Activated T-cell treated with anti-CD3 and anti-CD28 coated beads, Interleukin-2, amount 50 U/mL, for 72 hours (primary cell): ENCODE results near the gene YIPF7. TPM values are rescaled to one million over a fixed set of nuclear protein-coding genes. Genes with fewer than 3 reads are reported as not detected.

Experiments used
- ATAC-seq, 2 donors: fragments of 150-1000 bp; cut with Tn5 transposase; replicated peaks in 1 of 2; 2 replicates each; pipeline ENCODE4 v1.10.0; 2021; ENCODE audit warnings: moderate library complexity in 2 of 2, mild to moderate bottlenecking in 1 of 2
- DNase-seq, 2 donors: peaks; one replicate each; pipeline ENCODE4 v3.0.0; 2021 to 2022; ENCODE audit warnings: mixed read lengths in 1 of 2
- H3K27ac Mint-ChIP-seq: one replicate; pipeline ENCODE4 v1.8.0; 2022; ENCODE audit warnings: mild to moderate bottlenecking, moderate library complexity, mixed read lengths
- H3K27me3 Mint-ChIP-seq: one replicate; pipeline ENCODE4 v1.8.0; 2022; ENCODE audit warnings: low read depth, mixed read lengths
- H3K36me3 Mint-ChIP-seq, 2 donors: one replicate each; pipeline ENCODE4 v1.8.0; 2022; ENCODE audit warnings: mixed read lengths in 2 of 2, mild to moderate bottlenecking in 1 of 2; ENCODE audit not compliant: insufficient read depth in 2 of 2
- H3K4me1 Mint-ChIP-seq: one replicate; pipeline ENCODE4 v1.8.0; 2022; ENCODE audit warnings: low read depth, mixed read lengths
- H3K4me3 Mint-ChIP-seq, 2 donors: one replicate each; pipeline ENCODE4 v1.8.0; 2022; ENCODE audit warnings: mild to moderate bottlenecking in 2 of 2, mixed read lengths in 2 of 2, moderate library complexity in 2 of 2
- H3K9me3 Mint-ChIP-seq, 2 donors: one replicate each; pipeline ENCODE4 v1.8.0; 2022; ENCODE audit warnings: mixed read lengths in 2 of 2
- total RNA-seq, 2 donors: library from RNA; stranded (reverse); gene quantifications; one replicate each; pipeline ENCODE4 v1.2.3, GENCODE V29; 2022

YIPF7 gene
- total RNA-seq, result not detected

- H3K27me3 Mint-ChIP-seq, result peaks cover 16% of the 10 kb centered on the region
- no peaks in the 10 kb centered on the region for H3K9me3 Mint-ChIP-seq
- H3K4me1 Mint-ChIP-seq, result no peaks in the 10 kb centered on the region
- H3K4me3 Mint-ChIP-seq, result no peak within 1 kb of the TSS
- no peaks in the 10 kb centered on the region for H3K36me3 Mint-ChIP-seq
- ATAC-seq, result no peak
- H3K27ac Mint-ChIP-seq, result no peak within 1 kb of the TSS
- DNase-seq, result no peak
Measured at GRCh38 chr4:44651425-44651824, at the start of gene YIPF7. Gene YIPF7, minus strand, starts transcription at chr4:44651625. Its CDS starts 1,525 bp downstream, at chr4:44650100.

GRCh38 chr4:44701037-44701436, 49.6 kb upstream of the YIPF7 start:
- H3K9me3 Mint-ChIP-seq, result no peaks in the 10 kb centered on the region
- H3K36me3 Mint-ChIP-seq, result peaks cover 2 to 15% of the 10 kb centered on the region in 2 donors
- H3K27ac Mint-ChIP-seq, result no peak overlapping the region
- H3K4me1 Mint-ChIP-seq, result no peaks in the 10 kb centered on the region
- ATAC-seq (no peak), DNase-seq (no peak)
- no peaks in the 10 kb centered on the region for H3K27me3 Mint-ChIP-seq
- H3K4me3 Mint-ChIP-seq, result no peak overlapping the region

- Mint-ChIP-seq H3K27me3 (no peaks in the 10 kb centered on the region), H3K4me3 (no peak overlapping the region), H3K9me3 (no peaks in the 10 kb centered on the region), H3K4me1 (no peaks in the 10 kb centered on the region), H3K27ac (peak overlapping the region; percentile 11), H3K36me3 (peaks cover 2 to 17% of the 10 kb centered on the region in 2 donors)
- ATAC-seq (no peak), DNase-seq (no peak)
Measured at GRCh38 chr4:44700427-44700826, 49.0 kb upstream of the YIPF7 start.

GRCh38 chr4:44684648-44685047, 33.2 kb upstream of the YIPF7 start:
- Mint-ChIP-seq H3K27ac (peak overlapping the region; percentile 1), H3K36me3 (peaks cover 5 to 37% of the 10 kb centered on the region in 2 donors), H3K4me1 (peaks cover 33% of the 10 kb centered on the region), H3K27me3 (no peaks in the 10 kb centered on the region), H3K4me3 (no peak overlapping the region), H3K9me3 (no peaks in the 10 kb centered on the region)
- ATAC-seq, result no peak
- no peak for DNase-seq

DNA sequence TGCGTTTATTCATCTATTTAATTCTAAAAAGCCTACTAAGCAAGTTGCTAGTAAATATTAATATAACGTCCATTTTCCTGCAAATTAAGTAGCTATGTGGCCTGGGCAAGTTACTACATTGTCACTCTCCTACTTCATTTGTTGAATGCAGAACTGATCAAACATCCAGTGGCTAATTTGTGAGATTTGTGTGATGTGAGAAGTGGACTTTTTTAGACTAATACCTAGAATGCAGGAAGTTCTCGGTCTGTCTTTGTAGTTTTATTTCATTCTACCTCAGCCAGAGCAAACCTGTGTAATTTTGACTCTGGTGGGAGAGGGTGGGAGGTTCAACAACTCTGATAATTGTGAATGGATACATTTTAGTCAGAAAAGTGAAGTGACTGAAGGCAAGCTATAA, 27.6 kb upstream of the YIPF7 start:
- Mint-ChIP-seq H3K27ac (peak overlapping the region; percentile 98), H3K4me3 (peak overlapping the region; percentile 89 to 95), H3K4me1 (peaks cover 20% of the 10 kb centered on the region), H3K27me3 (no peaks in the 10 kb centered on the region), H3K9me3 (no peaks in the 10 kb centered on the region), H3K36me3 (peaks cover 2 to 13% of the 10 kb centered on the region in 2 donors)
- peak; percentile 12 to 13 for ATAC-seq
- peak in 1 of 2 donors; percentile 2 for DNase-seq

GRCh38 chr4:44678094-44679041, 26.9 kb upstream of the YIPF7 start, which contains the start of gene GUF1:
Gene GUF1, plus strand, starts transcription at chr4:44678420. Its CDS starts 203 bp downstream, at chr4:44678623.
- peaks cover 20% of the 10 kb centered on the region for H3K4me1 Mint-ChIP-seq
- no peaks in the 10 kb centered on the region for H3K27me3 Mint-ChIP-seq
- peaks cover 1 to 11% of the 10 kb centered on the region in 2 donors for H3K36me3 Mint-ChIP-seq
- H3K4me3 Mint-ChIP-seq, result peak within 1 kb of the TSS; percentile 89 to 95
- peak within 1 kb of the TSS; percentile 98 for H3K27ac Mint-ChIP-seq
- ATAC-seq (peak; percentile 94), DNase-seq (peak; percentile 89)
- no peaks in the 10 kb centered on the region for H3K9me3 Mint-ChIP-seq

DNA sequence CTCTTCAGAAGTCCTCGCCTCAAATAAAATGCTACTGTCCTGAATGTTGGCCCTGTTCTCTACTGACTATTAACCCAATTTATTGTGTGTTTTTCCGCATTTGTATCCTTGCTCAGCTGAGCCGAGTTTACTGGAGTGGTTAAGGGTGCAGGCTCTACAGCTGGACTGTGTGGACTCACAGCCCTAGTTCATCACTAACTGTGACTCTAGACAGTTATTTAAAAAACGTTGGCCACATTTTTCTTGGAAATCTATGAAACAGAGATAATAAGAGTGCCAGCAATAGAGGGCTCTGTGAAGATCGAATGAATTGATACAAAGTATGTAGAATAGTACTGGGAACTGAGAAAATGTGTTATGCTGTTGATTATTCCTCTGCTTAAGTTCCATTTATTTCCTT, 23.9 kb upstream of the YIPF7 start:
- Mint-ChIP-seq H3K27me3 (peaks cover 4% of the 10 kb centered on the region), H3K36me3 (peaks cover 0 to 3% of the 10 kb centered on the region in 2 donors), H3K9me3 (no peaks in the 10 kb centered on the region), H3K27ac (no peak overlapping the region), H3K4me1 (no peaks in the 10 kb centered on the region), H3K4me3 (no peak overlapping the region)
- DNase-seq (no peak), ATAC-seq (no peak)

DNA sequence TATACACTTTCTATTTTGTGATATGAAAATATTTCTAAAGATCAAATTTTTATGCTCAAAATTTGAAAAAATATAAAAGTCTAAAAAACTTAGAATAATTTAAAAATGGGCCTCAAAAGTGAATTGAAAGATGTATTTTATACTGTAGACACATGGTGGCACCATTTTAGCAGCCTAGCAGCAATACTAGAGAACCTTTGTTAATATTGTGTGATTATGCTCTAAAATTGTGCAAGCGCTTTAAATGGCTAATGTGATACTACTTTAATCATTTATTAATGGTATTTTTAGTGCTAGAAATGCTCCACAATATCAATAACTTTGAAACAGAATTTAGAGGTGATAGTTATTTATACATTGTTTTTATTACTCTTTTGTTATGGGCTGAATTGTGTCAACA, 23.0 kb upstream of the YIPF7 start:
- Mint-ChIP-seq H3K27me3 (peaks cover 10% of the 10 kb centered on the region), H3K9me3 (no peaks in the 10 kb centered on the region), H3K4me1 (no peaks in the 10 kb centered on the region), H3K4me3 (no peak overlapping the region), H3K27ac (no peak overlapping the region), H3K36me3 (peaks cover 0 to 3% of the 10 kb centered on the region in 2 donors)
- ATAC-seq (no peak), DNase-seq (no peak)

DNA sequence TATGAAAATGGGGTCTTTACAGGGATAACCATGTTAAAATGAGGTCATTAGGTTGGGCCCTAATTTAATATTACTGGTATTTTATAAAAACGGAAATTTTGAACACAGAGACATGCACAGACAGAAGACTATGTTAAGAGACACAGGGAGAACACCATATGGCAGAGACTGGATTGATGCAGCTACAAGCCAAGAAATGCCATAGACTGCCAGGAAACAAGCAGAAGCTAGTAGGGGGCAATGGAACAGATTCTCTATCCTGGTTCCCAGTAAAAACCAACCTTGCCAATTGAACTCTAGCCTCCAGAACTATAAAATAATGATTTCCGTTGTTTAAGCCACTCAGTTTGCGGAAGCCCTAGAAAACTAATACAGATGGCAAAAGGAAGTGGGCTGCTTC, 20.2 kb upstream of the YIPF7 start:
- no peak for ATAC-seq
- H3K4me3 Mint-ChIP-seq, result no peak overlapping the region
- H3K27ac Mint-ChIP-seq, result no peak overlapping the region
- no peaks in the 10 kb centered on the region for H3K36me3 Mint-ChIP-seq
- H3K27me3 Mint-ChIP-seq, result peaks cover 17% of the 10 kb centered on the region
- DNase-seq, result no peak
- no peaks in the 10 kb centered on the region for H3K9me3 Mint-ChIP-seq
- H3K4me1 Mint-ChIP-seq, result no peaks in the 10 kb centered on the region

- no peak overlapping the region for H3K27ac Mint-ChIP-seq
- H3K4me1 Mint-ChIP-seq, result no peaks in the 10 kb centered on the region
- no peak overlapping the region for H3K4me3 Mint-ChIP-seq
- H3K9me3 Mint-ChIP-seq, result no peaks in the 10 kb centered on the region
- H3K27me3 Mint-ChIP-seq, result peaks cover 17% of the 10 kb centered on the region
- no peak for ATAC-seq
- no peaks in the 10 kb centered on the region for H3K36me3 Mint-ChIP-seq
- DNase-seq, result no peak
Measured at GRCh38 chr4:44670506-44671199, 19.2 kb upstream of the YIPF7 start.

GRCh38 chr4:44668526-44668925, 17.1 kb upstream of the YIPF7 start:
- no peak overlapping the region for H3K27ac Mint-ChIP-seq
- DNase-seq (no peak), ATAC-seq (no peak)
- peaks cover 17% of the 10 kb centered on the region for H3K27me3 Mint-ChIP-seq
- no peaks in the 10 kb centered on the region for H3K36me3 Mint-ChIP-seq
- no peaks in the 10 kb centered on the region for H3K4me1 Mint-ChIP-seq
- no peak overlapping the region for H3K4me3 Mint-ChIP-seq
- H3K9me3 Mint-ChIP-seq, result no peaks in the 10 kb centered on the region

DNA sequence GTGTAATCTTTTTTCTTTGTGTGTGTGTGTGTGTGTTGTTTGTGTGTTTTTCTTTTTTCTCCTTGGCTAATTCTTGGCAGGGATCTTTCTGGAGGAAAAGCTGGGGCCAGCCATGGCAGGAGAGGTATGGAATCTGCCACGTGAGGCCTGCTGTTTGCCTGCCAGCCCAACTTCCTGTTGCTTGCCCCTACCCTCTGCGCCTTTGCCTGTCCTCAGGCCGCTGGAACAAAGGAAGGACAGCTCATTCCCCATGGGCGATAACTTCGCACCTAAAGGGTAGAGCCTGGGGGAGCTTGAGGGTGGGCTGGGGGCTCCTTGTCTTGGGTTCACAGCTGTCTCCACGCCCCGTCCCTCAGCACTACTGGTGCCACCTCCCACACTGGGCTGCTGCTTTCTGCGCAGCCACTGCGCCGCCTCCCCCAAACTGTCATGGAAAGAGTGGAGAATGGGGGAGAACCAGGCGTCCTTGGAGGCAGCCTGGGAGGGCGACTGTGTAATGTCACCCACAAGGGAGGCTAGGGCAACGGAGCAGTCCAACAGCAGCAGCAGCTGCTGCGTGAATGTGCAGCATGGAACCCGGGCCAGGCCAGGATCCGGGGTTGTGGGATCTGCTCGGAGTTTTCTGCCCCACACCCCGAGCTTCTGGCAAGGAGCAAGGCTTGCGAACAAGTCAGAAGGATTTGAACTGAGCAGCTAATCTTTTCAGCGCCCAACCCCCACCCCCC, 12.3 kb upstream of the YIPF7 start:
- Mint-ChIP-seq H3K27ac (no peak overlapping the region), H3K27me3 (peaks cover 13% of the 10 kb centered on the region), H3K4me1 (no peaks in the 10 kb centered on the region), H3K4me3 (no peak overlapping the region), H3K9me3 (no peaks in the 10 kb centered on the region), H3K36me3 (no peaks in the 10 kb centered on the region)
- DNase-seq, result no peak
- no peak for ATAC-seq

GRCh38 chr4:44662623-44663005, 11.2 kb upstream of the YIPF7 start:
- Mint-ChIP-seq H3K4me3 (no peak overlapping the region), H3K27ac (no peak overlapping the region), H3K36me3 (no peaks in the 10 kb centered on the region), H3K4me1 (no peaks in the 10 kb centered on the region), H3K9me3 (no peaks in the 10 kb centered on the region), H3K27me3 (peaks cover 10% of the 10 kb centered on the region)
- no peak for ATAC-seq
- DNase-seq, result no peak
